GM04504 (cell line): Measurements from ENCODE around the gene TMEM59.
A peak's percentile ranks its signal among the peaks of the same experiment; 100 is the strongest.
"Not testable (repeated sequence)": the region's sequence is repeated elsewhere in the genome, so short reads cannot be mapped to it uniquely, and the experiment has no call there.

Experiments
- DNase-seq: peaks from one replicate; pipeline ENCODE4 v3.0.0-alpha.2; 2012; ENCODE audit warnings: low read depth

Gene TMEM59

DNA sequence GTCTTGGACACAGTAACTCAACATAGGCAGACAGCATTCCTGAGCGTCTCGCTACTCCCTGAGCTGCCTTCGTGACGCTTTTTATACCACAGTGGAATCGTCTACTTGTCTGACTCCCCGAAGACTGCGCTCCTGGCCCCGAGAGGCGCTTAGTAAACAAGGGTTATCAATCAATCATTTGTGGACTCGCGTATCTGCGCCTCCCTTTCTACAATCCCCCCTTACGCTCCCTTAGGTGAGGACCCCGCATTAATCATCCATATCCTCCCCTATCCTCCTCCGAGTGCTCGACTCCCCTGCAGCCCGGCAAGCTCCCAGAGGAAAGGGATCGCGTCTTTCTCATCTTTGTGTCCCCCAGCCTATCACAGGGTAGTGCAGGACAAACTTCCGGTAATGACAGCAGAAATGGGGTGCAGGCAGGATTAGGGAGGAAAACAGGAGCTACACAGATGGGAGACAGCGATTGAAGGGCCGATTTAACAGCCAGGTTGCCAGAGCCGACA, 522 bp downstream of the TMEM59 start:
- peak; percentile 32 for DNase-seq

DNA sequence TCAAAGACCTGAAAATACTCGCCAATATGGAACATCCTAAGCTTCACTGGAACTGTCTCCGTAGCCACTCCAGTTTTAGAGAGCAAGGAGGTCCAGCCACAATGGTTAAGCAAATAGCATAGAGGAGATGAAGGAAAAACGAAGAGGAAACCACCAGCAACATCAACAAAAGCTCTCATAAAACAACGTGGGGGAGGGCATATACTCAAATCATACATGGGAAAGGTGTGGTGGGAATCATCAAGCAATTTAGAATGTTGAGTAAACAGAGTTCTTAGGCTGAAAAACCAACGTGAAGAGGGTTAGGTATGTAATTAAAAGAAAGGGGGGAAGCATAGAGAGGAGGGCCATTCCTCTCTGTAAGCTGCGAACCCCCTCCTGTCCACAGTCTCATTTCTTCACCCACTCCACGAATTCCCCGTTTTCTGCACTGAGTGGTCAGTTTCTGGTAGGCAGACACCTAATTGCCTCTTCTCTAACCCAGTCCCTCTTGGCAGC, 1.0 kb downstream of the TMEM59 start:
- peak; percentile 1 for DNase-seq

DNA sequence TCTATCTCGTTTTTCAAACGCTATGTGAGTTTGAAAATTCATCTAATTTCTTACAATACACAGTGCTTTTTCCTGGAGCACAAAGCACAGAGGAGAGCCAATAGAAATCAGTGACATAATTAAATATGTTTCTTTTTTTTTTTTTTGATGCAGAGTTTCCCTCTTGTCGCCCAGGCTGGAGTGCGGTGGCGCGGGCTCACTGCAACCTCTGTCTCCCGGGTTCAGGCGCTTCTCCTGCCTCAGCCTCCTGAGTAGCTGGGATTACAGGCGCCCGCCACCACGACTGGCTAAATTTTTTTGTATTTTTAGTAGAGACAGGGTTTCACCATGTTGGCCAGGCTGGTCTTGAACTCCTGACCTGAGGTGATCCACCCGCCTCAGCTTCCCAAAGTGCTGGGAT, 2.6 kb downstream of the TMEM59 start:
- not testable (repeated sequence) for DNase-seq

DNA sequence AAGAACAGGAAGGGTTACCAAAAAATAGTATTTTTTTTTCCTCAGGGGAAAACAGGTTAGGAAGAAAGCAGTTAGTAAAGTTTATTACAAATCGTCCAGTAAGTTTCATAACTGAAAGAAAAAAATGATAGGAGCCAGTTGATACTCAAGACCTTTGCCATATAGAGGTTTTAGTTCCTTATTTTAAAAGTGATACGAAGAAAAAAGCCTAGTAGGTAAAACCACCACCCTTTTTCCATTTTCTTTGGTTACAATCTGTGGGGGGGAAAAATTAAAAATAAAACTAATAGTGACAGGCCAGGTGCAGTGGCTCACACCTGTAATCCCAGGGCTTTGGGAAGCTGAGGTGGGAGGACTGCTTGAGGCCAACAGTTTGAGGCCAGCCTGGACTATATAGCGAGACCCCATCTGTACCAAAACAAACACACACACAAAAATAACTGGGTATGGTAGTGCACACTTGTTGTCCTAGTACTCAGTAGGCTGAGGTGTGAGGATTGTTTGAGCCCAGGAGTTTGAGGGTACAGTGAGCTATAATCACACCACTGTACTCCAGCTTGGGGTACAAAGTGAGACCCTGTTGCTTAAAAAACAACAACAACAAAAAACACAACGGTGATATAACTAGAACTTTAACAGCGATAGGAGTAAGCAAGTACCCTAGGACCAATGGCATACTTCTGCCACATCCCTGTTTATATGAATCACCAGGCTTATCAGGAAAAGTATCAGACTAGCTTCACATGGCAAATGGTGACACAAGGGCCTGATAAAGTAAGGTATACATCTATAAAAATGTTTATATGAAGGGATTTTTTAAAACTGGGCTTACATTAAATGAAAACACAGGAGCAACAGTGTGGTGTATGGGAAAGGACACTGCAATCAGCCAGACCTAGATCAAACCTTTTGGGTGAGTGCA, 5.4 kb downstream of the TMEM59 start:
- no peak for DNase-seq

DNA sequence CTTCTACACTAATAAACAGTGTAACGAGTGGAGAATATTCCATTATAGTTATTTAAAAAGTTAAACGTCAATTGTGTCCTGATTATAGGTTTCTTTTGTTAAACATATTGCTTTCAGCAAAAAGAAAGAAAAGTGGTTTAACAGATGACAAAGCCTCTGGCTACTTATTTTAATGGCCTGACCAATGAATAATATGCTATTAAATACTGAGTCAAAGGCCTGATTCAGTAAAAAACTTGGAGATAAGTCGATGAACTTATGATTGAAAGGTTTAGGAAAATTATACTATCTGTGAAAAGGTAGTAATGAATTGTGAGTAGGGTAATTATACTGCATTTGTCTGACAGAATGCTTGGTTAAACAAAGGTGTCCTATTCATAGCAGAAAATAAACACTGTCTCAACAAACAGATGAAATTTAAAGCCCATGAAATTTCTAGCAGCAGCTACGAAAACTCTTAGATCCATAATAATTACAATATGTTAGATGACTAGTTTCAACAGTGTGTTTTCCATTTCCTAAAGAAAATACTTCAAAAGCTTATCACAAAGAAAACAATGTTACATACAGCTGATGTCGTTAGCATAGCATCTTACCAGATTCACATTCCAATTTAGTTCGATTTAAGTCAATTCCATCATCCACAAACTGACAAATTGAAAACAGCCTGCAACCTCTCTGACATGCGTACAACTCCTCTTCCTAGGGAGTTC, 6.2 kb downstream of the TMEM59 start:
- DNase-seq, result no peak

DNA sequence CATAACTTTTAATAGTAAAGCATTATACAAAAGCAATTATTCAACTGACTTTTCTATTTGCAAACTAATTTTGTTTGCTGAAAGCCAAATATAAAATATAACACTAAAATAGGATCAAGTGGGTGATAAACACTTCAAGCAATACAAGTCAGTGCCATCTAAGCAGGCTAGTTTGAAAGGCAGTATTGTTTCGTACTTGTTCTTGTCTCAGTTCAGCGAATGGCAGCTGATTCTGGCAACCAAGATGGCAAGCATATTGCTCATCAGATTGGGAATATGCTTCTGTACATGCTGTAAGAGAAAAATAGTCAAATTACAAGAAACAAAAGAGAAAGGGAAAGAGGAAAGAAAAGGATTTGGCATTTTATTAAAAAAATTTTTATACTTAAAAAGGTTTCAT, 7.5 kb downstream of the TMEM59 start:
- DNase-seq, result no peak

DNA sequence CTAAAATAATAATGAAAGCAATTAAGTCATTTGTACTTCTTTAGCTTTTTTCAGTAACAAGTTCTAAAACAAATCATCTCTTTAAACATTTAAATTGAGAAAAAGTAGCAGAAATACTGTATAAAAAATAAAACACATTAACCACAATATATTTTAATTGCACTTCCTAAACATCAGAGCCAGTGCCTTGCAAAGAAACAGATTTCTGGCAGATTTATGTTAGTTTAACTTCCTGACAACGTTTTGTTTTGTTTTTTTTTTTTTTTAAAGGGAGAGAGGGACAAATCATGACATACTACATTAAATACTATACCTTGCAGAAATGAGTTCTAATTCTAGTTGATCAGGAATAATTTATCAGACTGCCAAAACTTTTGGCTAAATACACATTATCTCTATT, 11.2 kb downstream of the TMEM59 start:
- no peak for DNase-seq

DNA sequence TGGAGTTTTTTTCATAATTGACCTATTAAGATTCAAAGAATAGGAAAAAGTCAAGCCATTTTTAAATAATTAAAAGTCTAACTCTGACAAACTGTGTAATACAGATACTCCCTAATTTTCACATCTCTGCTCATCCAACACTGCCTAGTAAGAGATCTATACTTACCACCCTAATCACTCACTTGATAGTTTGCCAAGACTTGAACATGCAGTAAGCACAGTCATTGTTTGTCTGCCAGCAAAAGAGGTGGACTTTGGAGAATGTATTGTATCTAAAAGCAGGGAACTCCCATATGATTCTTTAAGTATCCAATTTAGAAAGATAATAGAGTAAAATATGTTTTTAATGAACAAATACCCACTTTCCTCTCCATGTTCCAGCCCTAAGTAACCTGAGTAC, 15.5 kb downstream of the TMEM59 start:
- DNase-seq, result no peak

DNA sequence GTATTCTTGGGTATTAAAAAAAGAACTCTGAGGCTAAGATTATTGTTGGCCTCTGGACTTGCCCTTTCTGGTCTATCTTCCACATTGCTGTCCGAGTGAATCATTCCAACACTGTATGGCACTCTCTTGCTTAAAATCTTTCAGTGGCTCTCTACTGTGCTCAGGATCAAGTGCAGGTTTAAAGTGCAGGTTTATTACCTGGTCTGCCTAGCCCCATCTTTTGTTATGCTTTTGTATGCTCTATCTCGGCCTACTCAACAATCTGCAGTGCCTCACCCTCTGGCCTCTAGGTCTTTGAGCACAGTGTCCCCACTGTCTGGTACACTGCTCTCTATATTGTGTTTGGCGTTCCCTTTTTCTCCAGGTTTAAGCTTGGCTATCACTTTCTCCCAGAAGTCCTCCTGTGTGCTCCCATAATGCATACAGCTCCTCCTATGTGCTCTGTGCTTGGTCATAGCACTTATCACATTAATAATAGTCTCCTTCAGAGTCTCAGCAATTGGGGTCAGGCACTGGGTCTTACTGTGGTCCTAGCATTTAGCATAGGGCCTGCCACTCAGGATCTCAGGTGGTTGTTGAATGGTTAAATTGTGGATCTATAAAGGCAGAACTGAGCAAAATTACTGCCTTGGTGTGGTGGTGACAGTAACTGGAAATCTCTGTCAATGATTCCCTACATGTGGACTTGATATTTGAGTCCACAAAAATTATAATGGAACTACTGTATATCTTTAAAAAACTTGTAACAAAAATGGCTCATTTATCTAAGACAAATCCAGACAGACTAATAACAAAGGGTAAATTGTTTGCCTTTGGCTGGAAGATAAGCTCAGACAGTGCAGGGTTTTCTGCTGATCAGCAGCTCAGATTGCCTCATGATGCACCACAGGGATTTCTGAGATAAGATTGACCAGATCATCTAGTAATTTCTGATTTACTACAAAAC, 24.4 kb downstream of the TMEM59 start:
- no peak for DNase-seq

DNA sequence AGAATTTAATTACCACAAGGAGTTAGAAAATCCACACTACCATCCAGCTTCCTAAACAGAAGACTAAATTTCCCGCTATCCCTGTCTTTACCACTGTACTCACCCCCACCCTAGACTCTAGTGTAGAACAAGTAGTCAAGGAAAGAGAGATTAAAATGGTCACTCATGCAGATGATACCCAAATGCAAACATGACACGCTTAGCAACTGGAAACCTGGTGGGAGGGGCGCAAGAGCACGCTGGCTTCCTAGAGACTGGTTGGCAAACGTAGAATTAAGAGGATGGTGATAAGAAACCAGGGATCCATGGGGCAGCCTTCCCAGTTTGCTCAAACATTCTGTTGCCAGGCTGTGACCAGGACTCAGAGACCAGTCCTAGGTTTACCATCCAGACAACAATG, 25.2 kb downstream of the TMEM59 start:
- DNase-seq, result no peak

DNA sequence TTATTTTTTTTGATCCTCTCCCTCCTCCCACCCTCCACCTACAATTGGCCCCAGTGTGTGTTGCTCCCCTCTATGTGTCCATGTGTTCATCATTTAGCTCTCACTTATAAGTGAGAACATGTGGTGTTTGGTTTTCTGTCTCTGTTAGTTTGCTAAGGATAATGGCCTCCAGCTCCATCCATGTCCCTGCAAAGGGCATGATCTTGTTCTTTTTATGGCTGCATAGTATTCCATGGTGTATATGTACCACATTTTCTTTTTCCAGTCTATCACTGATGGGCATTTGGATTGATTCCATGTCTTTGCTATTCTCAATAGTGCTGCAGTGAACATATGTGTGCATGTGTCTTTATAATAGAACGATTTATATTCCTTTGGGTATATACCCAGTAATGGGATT, 28.2 kb downstream of the TMEM59 start:
- not testable (repeated sequence) for DNase-seq

DNA sequence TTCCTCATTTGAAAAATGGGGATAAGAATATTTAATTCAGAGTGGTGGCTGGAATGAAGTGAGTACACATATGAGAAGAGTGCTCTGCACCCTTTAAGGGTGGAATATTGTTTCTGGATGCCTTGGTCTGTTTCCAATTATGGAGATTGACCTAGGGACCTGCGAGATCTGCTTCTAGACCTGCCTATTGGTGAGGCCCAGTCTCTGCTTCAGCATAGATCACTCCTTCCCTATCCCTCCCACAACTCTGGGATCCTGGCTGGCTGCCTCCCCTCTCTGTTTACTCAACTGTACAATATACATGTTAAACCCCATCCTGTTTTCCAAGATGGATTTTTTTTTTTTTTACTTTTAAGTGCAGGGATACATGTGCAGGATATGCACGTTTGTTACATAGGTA, 28.6 kb downstream of the TMEM59 start:
- DNase-seq, result no peak

DNA sequence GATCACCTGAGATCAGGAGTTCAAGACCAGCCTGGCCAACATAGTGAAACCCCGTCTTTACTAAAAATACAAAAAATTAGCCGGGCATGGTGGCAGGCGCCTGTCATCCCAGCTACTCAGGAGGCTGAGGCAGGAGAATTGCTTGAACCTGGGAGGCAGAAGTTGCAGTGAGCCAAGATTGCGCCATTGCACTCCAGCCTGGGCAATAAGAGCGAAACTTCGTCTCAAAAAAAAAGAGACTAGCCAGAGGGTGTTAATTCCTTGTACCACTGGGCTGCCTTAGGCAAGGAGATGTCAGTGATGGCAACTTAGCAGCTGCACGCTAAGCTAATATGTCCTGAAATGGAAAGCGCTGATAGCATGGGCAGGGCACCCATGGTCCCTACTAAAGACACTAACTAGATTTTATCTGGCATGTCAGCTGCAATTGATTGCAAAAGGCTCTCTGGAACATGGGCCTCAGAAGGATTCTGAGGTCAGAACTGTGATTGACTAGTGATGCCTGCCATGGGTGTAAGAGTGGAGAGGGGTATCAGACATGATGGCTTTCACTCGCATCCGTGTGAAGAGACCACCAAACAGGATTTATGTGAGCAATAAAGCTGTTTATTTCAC, 33.3 kb downstream of the TMEM59 start:
- DNase-seq, result not testable (repeated sequence)

DNA sequence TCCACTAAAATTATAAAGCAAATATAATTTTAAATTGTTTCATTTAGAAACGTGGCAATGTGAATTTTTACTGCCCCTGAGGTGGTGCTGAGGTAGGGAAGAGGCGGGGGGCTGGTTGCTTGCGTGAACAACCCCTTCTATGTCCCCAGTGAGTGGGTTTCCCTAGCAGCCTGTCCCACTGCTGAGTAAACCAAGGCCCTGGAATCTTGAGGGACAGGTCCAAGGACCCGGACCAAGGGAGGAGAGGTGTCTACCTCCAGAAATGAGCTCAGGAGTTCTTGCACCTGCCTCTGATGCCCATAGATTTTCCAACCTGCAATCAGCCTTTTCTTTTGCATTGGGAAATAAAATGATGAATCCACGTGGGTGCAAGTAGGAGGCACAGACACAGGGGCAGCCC, 34.4 kb downstream of the TMEM59 start:
- no peak for DNase-seq

DNA sequence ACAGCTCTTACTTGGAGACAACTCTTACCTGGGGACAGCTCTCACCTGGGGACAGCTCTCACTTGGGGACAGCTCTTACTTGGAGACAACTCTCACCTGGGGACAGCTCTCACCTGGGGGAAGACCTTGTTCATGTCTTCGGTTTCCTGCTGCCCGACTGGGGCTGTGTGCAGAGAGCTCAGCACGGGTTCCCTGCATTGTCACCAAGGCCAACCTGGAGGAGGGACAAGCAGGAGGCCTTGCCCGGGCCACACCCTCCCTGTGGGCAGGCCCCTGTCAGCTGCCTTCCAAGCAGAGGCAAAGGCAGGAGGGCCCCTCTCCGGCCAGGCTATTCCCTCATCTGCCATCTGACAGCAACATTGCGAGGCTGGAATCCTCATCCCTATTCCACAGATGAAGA, 35.0 kb downstream of the TMEM59 start, which contains the start of gene LDLRAD1:
LDLRAD1 (minus strand) TSS at position 208 of the 400 bp plus-strand sequence; CDS start at position 134, 74 bp downstream.
- no peak for DNase-seq

DNA sequence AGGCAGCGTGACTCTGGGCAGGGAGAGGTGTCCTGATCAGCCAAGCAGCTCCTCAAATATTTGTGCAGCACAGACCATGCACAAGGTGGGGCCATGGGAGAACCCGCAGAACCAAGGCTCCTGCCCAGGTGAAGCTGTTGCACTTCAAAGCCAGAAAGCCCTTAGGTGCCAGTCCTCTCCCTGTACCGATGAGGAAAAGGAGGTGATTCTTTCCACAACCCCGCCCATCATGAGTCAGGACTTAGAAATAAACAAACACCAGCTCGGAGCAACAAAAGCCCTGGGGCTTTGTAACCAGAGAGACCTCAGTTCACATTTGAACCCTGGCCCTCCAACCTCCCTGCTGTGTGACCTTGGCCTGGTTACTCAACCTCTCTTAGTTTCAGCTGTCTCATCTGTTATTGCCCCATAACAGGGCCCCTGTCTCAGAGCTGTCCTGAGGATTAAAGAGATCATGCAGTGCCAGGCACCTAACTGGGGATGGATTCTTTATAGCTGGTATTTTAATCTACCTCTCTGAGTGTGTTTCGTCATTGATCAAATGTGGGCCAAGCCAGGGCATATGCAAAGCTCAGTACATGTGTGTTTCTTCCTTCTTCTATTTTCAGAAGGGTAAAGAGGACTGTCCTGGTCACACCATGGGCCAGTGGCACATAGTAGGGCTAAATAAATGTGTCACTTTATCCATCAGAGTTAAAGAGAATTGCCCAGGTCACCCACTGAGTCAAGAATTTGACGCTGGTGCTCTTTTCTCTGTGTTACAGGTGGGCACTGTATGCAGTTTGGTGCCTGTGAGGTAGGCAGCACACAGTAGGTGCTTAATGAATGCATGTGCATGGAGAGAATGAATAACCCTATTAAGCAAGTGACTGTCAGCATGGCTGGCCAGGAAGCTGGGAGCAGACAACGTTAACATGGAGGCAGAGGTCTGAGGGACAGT, 36.4 kb downstream of the TMEM59 start:
- DNase-seq, result peak; percentile 8

DNA sequence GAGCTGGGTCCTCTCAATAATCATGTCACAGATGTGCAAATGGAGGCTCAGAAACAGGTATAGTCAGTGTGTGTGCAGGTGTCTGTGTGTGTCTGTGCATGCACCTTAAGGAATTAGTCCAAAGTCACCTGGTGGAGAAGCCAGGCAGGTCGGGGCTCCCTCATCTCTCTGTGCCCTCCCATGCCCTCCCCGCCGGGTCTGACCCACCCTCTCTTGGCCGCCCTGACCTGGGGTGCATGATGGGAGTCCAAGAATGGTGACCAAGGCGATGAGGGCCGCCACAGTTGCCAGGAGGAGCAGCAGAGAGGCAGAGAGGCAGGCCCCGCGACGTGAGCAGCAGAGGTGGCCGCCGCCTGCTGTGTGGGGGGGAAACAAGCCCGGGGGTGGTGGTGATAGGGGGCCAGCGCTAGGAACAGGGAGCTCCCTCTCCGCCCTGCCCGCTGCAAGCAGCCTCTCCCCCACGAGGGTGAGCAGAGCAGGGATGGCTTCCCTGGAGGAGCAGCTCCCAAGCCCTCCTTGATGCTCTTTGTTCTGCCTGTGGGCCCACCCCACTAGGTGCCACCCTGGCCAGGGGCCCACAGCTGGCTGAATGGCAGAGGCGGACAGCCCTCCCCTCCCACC, 38.9 kb downstream of the TMEM59 start:
- DNase-seq, result no peak

DNA sequence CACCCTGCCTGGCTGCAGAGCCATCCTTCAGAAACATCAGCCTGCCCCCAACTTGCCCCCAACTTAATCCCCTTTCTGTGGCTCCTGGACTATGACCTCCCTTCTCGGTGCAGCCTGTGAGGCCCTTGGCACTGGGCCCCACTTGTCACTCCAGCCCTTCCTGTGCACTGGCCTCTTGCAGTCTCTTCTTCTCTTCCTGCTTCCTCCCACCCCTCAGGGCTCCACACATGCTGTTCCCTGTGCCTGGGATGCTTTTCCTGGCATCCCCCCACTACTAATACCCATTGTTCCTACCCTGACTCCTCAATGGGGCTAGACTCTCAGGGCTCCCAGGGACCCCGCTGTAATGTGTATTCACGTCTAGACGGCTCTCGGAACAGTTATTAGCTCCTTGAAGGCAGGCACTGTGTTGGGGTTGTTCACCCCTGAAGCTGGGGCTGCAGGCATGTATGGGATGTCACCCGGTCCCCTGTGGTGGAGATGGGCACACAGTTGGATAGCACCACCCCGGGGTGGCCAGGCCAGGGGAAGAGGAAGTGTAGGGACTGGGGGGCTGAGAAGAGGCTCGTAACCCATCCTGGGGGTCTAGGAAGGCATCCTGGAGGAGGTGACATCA, 39.5 kb downstream of the TMEM59 start:
- DNase-seq, result no peak

DNA sequence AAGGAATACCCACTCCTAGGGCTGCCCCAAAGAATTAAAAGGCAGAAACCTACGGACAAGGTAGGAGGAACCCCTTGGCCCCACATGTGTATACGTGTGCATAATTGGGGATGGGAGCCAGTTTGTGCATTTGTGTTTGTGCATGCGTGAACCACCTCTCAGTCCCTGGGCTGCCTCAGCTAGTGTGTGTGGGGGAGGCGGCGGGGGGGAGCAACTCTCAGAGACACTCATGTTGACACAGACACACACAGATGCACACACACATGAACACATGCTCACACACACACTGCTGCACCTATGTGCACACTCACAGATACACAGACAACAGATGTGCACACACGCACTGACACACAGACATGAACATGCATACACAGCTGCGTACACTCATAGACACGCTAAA, 40.1 kb downstream of the TMEM59 start:
- no peak for DNase-seq
